Smooth muscle cell of the umbilical artery (primary cell): Measurements from ENCODE around the gene PSMB11. TPM values are rescaled to one million over a fixed set of nuclear protein-coding genes. Genes with fewer than 3 reads are reported as not detected.

Experiments
- total RNA-seq: library from RNA; depleted of rRNA; stranded (reverse); fragments of >200 nt; gene quantifications from 2 replicates; pipeline ENCODE4 v1.2.3, GENCODE V29; 2014

PSMB11 gene, protein sequence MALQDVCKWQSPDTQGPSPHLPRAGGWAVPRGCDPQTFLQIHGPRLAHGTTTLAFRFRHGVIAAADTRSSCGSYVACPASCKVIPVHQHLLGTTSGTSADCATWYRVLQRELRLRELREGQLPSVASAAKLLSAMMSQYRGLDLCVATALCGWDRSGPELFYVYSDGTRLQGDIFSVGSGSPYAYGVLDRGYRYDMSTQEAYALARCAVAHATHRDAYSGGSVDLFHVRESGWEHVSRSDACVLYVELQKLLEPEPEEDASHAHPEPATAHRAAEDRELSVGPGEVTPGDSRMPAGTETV
- total RNA-seq: not detected in 2 replicates

DNA sequence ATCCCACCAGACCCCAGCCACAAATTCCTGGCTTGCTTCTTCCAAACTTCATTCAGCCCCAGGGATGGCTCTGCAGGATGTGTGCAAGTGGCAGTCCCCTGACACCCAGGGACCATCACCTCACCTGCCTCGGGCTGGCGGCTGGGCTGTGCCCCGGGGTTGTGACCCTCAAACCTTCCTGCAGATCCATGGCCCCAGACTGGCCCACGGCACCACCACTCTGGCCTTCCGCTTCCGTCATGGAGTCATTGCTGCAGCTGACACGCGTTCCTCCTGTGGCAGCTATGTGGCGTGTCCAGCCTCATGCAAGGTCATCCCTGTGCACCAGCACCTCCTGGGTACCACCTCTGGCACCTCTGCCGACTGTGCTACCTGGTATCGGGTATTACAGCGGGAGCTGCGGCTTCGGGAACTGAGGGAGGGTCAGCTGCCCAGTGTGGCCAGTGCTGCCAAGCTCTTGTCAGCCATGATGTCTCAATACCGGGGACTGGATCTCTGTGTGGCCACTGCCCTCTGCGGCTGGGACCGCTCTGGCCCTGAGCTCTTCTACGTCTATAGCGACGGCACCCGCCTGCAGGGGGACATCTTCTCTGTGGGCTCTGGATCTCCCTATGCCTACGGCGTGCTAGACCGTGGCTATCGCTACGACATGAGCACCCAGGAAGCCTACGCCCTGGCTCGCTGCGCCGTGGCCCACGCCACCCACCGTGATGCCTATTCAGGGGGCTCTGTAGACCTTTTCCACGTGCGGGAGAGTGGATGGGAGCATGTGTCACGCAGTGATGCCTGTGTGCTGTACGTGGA is at the start of gene PSMB11:
Gene PSMB11 (plus strand): TSS at position 51 of the 804 bp plus-strand sequence. CDS start 14 bp downstream, at position 65.

DNA sequence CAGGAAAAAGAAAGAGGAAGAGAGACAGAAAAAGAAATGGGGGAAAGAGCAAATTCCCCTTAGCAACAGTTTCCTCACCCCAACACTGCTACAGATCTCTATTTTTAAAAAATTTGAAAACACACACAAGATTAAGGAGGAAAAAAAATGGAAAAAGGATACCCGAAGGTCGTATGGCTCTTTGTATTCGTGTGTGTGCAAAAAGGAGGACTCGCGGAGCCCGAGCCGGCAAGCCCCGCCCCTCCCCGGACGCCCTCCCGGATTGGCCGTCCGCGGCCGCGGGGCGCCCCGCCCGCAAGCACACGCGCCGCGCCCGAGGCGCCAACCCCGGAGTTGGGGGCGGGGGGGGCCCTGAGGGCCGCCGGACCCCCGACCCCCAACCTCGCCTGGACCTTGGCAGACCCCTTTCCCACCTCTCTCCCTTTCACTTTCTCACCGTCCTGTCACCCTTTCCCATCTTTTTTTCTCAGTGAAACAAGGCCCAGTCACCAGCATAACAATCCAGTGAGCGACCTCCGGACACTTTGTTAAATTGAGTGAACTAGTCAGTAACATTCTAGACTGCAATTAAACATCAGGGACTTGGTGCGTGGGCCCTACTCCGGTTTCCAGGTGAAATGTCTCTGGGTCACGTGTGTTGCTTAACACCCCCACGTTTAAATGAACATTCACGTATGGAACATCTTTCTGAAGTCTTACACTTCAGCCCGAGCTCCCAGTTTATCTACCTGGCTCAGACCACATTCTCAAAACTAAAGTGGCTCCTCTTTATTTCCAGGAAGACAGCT is 31.9 kb upstream of the PSMB11 start, which contains the start of gene C14orf93:
Gene C14orf93 (minus strand): TSS at position 205 of the 788 bp plus-strand sequence. CDS start 11,120 bp downstream, outside the sequence.

DNA sequence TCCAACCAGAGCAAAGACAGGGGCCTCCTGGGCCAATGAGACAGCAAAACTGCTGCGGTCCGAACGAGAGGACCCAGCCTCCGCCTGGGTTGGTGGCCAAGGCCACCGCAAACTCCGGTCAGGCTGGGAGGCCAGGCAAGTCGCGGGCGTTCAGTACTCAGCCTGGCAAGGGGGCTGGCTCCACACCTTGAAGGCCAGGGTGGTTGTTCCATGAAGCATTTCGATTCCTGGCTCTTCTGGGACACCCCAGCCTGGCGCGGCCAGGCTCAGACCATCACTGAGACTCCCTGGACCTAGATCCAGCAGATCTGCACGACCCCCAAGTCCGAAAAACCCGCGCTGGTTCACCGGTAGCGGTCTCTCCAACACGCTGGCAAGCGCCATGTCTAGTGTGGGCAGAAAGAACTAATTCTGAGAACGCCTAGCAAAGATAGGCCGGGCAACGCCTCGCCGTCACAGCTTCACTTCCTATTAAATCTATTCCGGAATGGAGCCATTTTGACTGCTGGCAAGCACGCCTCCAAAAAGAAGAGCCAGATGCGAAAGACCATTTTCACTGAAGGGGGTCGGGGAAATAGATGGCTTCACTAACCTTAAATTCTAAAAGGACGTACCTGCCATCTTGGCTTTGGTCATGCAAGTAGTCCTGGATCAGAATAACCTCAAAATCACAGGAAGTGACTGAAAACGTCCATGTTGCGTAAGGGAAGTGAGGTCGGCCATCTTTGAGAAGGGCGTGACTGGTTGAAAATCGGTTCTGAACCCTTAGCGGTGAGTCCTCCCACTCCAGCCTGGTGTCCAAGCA is 7.3 kb upstream of the PSMB11 start, which contains the start of gene PSMB5:
Gene PSMB5 (minus strand): TSS at position 403 of the 805 bp plus-strand sequence. CDS start 19 bp downstream, at position 384.

DNA sequence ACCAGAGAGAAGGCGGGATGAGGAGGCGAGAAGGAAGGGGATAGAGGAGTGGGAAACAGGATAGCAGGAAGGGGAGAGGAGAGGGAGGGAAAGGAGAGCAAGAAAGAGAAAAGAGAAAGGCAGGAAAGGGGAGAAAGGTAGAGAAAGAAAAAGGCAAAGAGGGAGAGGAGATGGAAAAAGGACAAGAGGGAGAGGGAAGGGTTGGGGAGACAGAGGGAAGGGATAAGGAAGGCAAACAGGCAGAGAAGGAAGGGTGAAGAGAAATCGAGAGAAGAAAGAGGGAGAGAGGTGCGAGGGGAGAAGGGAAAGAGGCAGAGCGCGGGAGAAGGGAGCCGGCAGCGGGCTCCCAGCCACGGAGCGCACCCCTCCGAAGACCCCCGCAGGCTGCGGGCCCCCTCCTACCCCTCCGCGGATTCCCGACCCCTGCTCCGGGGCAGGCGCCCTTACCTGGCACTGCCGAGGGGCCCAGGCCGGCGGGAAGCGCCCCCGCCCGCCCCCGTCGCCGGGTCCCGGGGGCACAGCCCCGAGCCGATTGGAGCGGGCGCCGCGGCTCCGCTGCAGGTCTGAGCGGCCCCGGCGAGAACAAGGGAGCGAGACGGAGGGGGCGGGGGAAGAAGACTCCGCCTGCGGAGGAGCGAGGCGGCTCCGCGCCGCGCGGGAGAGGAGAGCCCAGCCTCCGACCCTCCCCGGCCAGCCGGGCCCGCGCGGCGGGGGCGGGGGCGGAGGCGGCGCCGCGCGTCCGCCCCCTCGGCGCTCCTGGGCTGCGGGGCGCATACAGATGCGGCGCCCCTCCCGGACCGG is 15.1 kb downstream of the PSMB11 start, which contains the start of gene CDH24:
Gene CDH24 (minus strand): TSS at position 565 of the 801 bp plus-strand sequence. CDS start 1,787 bp downstream, outside the sequence.

Other genes with a start within 250 kb of the PSMB11 start
- gene SLC7A7, start 226.8 kb upstream of the PSMB11 start, total RNA-seq: 5.1 and 10.1 TPM in 2 replicates
- 25.1 and 35.3 TPM in 2 replicates for gene MRPL52, start 212.3 kb upstream of the PSMB11 start, total RNA-seq
- gene MMP14, start 205.6 kb upstream of the PSMB11 start, total RNA-seq: 539 and 655 TPM in 2 replicates
- gene LRP10, start 170.5 kb upstream of the PSMB11 start, total RNA-seq: 117 and 200 TPM in 2 replicates
- 0.14 TPM in 1 of 2 replicates, not detected in the other for gene REM2, start 159.0 kb upstream of the PSMB11 start, total RNA-seq
- gene RBM23, start 123.1 kb upstream of the PSMB11 start, total RNA-seq: 59.2 and 93.5 TPM in 2 replicates
- gene PRMT5, start 112.8 kb upstream of the PSMB11 start, total RNA-seq: 46.0 and 60.8 TPM in 2 replicates
- 17.2 and 28.2 TPM in 2 replicates for gene HAUS4, start 85.1 kb upstream of the PSMB11 start, total RNA-seq
- 36.3 and 57.9 TPM in 2 replicates for gene AJUBA, start 59.7 kb upstream of the PSMB11 start, total RNA-seq
- 5.6 and 7.8 TPM in 2 replicates for gene C14orf93, start 32.1 kb upstream of the PSMB11 start, total RNA-seq
- 182 and 254 TPM in 2 replicates for gene PSMB5, start 7.3 kb upstream of the PSMB11 start, total RNA-seq
- 8.0 and 9.7 TPM in 2 replicates for gene CDH24, start 15.3 kb downstream of the PSMB11 start, total RNA-seq
- gene ACIN1, start 52.9 kb downstream of the PSMB11 start, total RNA-seq: 52.9 and 88.7 TPM in 2 replicates
- gene C14orf119, start 53.3 kb downstream of the PSMB11 start, total RNA-seq: 48.0 and 58.5 TPM in 2 replicates
- not detected in 2 replicates for gene CIROP, start 62.8 kb downstream of the PSMB11 start, total RNA-seq
- gene CEBPE, start 77.0 kb downstream of the PSMB11 start, total RNA-seq: not detected in 2 replicates
- 0.89 and 1.8 TPM in 2 replicates for gene SLC7A8, start 141.4 kb downstream of the PSMB11 start, total RNA-seq
- gene RNF212B, start 195.7 kb downstream of the PSMB11 start, total RNA-seq: not detected in 2 replicates
- gene HOMEZ, start 243.9 kb downstream of the PSMB11 start, total RNA-seq: 3.6 and 4.9 TPM in 2 replicates